Measurements from ENCODE around the gene POR. TPM values are rescaled to one million over a fixed set of nuclear protein-coding genes. Genes with fewer than 3 reads are reported as not detected.

POR gene
- 42.5 and 46.4 TPM in 2 replicates for total RNA-seq

DNA sequence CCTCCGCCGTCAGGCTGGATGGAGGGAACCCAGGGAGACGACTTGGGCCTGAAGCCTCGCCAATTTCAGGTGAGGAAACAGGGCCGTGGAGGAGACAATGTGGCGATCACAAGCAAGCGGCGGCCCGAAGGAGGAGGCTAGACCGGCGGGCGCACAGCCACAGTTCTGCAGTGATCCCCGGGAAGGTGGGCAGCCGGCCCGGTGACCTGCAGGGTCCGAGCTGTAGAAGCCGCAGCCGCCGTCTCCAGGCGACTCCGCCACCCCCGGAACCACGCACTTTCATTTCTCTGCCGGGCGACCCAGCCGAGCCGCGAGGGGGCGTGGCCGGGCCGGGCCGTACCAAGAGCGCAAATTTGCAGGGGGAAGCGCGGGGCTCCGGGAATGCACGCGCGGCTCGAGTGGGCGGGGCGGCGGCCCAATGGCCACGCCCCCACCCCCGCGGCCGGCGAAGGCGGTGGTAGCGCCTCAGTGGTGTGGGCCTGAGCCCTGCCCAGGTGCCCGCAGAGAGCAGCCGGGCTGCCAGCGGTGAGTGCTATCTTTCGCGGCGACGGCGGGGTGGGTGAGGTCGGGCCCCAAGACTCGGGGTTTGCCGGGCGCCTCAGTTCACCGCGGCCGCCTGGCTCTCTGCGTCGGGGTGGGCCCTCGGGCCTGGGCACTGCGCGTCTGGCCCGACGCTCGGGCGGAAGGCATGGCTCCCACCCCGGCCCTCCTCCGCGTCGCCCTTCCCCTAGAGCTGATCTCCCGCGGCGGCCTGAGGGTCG is at the start of gene POR:
TSS of gene POR (plus strand) at position 501 of the 761 bp plus-strand sequence. CDS start 38,847 bp downstream, outside the sequence.

DNA sequence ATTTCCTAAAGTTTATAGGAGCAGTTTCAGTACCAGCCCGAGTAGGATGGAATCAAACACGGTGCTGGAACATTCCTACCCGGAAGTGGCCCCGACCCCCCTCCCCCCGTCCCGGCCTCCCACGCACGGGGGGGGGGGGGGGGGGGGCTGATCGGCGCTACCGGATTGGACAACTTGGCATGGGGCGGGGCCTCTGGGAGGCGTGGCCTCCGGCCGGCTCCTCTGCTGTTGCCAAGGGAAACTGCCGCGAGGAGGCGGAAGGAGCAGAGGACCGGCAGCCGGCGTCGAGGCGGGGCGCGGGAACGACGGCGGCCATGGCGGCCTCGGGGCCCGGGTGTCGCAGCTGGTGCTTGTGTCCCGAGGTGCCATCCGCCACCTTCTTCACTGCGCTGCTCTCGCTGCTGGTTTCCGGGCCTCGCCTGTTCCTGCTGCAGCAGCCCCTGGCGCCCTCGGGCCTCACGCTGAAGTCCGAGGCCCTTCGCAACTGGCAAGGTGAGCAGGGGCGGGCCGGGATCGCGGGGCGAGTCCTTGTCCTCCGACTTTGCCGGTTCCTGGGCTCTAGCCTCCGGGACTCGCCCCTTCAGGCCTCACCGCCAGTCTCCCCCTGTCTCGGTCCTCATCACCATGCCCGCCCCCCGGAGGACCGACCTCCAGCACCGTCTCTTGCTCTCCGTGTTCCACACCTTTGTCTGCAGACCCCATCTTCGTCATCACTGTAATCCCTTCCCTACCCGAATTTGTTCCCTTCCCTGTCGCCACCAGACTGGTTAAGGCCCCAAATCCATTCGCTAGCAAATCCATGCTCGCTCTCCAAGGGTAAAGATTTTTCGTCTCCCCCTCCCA is 36.0 kb upstream of the POR start, which contains the start of gene RHBDD2:
TSS of gene RHBDD2 (plus strand) at position 266 of the 843 bp plus-strand sequence. CDS start at position 315, 49 bp downstream.

DNA sequence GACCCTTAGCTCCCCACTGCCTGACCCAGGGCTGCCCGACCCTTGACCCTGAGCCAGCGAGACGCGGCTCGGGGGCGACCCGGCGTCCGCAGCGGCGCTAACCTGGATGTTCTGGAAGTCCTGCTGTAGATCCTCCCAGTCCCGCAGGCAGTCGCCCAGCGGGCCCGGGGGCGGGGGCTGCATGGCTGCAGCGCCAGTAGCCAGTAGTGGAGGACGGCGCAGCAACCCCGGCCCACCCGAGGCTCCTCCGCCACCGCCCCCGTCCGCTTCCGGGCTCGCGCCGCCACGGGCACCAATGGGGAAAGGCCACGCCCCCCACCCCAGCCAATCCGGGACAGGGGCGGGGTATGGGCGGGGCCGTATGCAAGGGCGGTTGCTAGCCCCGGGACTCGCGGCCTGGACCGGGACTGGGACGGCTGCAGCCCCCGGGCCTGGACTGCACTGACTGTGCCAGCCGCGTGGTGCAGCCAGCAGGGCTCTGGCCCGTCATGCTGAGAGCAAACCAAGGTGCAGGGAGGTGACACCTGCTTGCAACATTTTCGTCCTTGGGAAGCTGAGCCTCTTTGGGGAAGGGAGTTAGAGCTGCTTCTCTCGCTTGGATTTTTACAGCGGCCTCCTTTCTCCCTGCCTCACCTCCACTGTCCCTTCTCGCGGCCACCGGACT is 79.6 kb downstream of the POR start, which contains the start of gene TMEM120A:
TSS of gene TMEM120A (minus strand) at position 208 of the 664 bp plus-strand sequence. CDS start at position 183, 25 bp downstream.

Other genes starting within 250 kb of the POR start
- gene HIP1, start 176.2 kb upstream of the POR start, total RNA-seq = 11.0 and 26.9 TPM in 2 replicates
- gene CCL26, start 142.9 kb upstream of the POR start, total RNA-seq = 1.1 and 3.0 TPM in 2 replicates
- gene CCL24, start 101.3 kb upstream of the POR start, total RNA-seq = not detected in 2 replicates
- 16.3 and 19.4 TPM in 2 replicates for gene RHBDD2, start 36.1 kb upstream of the POR start, total RNA-seq
- 12.8 and 16.3 TPM in 2 replicates for gene TMEM120A, start 79.4 kb downstream of the POR start, total RNA-seq
- 43.4 and 43.7 TPM in 2 replicates for gene STYXL1, start 132.8 kb downstream of the POR start, total RNA-seq
- 28.5 and 50.6 TPM in 2 replicates for gene MDH2, start 133.0 kb downstream of the POR start, total RNA-seq

All from smooth muscle cell of the umbilical artery (primary cell).